NCI-H146 (cell line): ENCODE measurements around the gene LRP1.
"Not testable (repeated sequence)": the region's sequence is repeated elsewhere in the genome, so short reads cannot be mapped to it uniquely, and the experiment has no call there.

Experiments used
- DNase-seq: peaks from one replicate; lab custom pipeline; 2025; lab: John Stamatoyannopoulos, UW

Gene LRP1

DNA sequence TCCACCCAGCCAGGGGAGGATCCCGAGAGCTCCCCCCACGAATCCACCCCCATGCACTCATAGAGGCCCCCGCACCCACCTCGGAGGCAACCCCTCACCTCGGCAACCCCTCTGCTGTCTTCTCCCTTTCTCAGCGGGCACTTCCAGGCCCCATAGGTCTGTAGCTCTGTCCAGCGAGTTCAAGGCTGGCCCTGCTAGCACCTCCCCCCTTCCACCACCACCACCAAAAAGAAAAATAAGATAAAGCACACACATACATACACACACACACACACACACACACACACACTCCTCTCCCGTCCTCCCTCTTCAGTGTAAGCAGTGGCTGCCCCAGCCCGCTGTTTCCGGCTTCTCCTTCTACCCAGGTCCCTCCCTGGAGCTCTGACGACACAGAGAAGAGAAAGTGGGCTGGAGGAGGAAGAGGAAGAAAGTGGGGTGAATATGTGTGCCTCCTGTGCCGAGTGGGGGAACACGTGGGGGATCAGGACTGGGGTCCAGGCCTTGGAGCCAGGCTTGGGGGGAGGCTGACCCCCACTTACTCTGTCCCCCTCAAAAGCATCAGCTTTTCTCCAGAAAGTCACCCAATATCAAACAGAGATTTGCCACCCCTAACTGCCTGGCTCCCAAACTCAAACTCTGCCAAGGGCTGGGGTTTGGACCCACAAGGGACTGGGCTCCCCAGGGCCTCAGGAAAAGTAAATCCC is 17.1 kb upstream of the LRP1 start, which contains the start of gene STAT6:
STAT6 (minus strand) TSS at position 332 of the 704 bp plus-strand sequence. CDS start 3,084 bp downstream, outside the sequence.
- DNase-seq = peak; percentile 71

GRCh38 chr12:57112492-57113294 is 15.6 kb upstream of the LRP1 start:
- DNase-seq = no peak

DNA sequence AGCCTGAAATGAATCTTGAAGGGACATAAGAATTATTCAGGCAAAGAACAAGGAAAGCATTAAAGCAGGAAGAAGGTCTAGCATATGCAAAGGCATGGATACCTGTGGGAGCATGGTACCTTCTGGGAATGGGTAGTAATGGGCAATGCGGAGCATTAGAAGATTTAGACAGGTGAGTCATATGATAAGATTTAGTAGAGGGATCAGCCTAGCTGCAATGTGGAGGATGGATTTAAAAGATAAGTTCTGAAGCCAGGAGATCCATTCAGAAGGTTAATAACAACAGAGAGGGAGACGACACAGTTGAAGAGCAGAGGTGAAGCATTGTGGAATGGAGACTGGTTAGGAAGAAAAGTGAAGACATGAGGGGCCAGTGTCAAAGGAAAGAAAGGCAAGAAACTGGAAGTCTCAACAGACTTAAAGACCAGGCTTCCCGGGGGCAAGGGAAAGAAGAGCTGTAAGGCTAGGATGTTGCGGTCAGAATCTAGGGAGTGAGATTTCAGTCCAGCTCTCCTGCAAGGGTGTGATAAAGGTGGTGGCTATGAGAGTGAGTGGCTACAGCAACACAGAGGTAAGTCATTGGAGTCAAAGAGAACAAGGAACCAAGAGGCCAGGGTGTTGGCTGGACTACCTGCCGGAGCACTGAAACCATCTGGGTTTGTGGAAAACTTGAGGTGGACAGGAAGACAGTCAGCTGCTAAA is 11.6 kb upstream of the LRP1 start:
- no peak for DNase-seq

DNA sequence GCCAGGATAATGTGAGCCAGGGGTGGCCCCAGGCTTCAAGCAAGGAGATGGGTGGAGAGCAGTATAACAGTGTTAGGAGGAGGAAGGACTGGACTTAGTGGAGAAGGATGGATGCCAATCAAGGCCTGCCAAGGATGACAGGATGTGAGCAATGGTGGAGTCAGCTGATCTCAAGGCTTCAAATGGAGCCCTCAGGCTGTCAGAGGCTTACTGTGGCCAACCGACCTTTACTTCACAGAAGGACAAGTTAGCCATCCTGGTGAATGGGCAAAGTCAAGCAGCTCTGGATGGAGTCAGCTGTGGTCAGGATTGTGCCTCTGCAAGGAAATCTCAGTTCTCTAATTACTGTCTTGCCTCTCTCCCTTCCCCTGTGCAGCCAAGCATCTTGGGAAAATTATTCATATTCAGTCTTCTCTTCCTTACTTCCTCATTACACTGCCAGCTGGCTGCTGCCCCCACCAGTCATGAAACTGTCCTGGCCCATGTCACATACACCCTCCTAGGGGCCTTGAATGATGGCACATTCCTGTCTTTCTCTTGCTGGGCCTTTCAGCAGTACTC is 9.5 kb upstream of the LRP1 start:
- DNase-seq = no peak

- no peak for DNase-seq
These were observed 8.8 kb upstream of the LRP1 start for GRCh38 chr12:57119294-57120085.

GRCh38 chr12:57120718-57121117 is 7.6 kb upstream of the LRP1 start:
- DNase-seq = not testable (repeated sequence)

DNA sequence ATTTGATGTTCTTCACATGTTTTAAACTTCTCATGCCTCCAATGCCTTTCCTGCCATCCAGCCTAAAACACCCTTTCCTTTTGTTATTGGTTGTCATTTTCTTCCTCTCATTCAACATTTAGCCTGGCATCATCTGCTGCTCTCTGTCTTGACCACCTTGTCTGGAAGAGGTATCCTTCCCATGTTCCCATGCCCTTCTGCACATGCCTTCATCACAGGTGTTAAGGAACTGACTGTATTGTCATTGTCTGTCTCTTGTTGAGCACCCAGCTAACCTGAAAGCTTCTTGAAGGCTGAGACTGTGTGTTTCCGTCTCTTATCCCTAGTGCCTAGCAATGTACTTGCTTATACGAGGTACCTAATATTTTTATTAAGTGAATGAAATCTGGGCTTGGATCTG is 4.5 kb upstream of the LRP1 start:
- no peak for DNase-seq

DNA sequence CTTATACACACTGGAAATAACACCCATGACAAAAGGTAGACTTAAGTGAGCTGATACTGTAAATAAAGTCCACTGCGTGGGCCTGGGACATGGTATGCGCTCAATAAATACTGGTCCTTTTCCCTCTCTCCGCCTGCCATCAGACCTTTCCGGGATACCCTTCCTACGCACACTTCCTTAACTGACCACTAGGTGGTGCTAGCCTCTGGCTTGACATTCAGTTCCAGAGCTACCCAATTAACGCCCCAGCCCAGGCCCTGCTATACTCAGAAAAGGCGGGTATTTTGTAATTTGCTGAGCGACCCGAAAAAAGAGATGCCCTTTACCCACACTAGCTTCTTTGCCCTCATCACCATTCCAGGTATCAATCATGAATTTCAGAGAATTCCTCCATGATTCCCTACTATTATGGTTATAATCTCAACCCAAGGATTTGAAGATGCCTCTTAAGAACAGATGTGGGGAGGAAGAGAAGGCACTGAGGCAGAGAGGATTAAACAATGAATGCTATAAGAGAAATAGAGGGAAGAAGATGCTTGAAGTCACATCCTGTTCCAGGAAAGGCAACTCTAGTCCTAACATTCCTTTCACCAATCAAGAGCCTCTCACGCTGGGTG is 3.9 kb upstream of the LRP1 start:
- DNase-seq = peak; percentile 73

- no peak for DNase-seq
These were observed 2.2 kb upstream of the LRP1 start for GRCh38 chr12:57126061-57126460.

DNA sequence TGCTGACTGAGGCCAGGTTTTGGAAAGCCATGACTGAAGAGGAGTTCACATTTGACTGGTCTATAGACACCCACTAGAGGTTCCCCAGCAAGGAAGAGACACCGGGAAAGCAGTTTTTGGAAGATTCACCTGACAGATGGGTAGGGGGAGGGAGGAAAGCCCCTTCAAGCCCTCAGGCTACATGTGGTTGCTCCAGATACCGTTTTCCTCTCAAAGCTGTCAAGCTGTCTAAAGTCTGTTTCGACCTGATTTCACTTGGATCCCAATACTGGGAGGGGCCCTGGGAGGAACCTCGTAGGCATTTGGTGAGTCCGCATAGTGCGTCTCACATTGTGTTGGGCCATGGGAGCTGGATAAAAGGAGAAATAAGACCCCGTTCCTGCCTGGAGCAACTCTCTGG is 1.7 kb upstream of the LRP1 start:
- no peak for DNase-seq

DNA sequence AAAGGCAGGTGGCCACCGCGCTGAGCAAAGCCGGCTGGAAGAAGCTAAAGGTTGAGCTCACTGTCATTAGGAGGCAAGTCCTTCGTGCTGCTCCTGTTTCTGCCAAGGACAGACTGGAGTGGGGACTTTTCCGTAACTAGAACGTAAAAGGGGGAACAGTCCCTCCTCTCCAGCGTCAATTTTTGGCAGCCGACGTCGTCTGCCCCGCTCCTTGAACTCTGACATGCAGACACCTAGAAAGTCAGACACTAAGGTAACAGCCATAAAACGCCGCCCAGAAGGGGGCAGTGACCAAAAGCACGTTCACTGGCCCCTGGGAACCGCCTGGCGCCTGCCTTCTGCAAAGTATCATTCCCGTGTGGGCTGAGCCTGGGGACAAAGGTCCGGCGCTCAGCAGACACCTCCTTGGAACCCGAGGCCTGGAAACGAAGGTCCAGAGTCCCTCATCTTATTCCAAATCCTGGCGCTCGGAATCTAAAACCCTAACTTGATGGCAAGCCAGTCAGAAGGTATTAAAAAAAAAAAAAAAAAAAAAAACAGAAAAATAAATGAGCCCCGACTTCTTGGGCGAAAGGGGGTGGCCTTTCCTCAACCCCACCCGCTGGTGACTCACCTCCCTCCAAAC is 1.1 kb upstream of the LRP1 start:
- DNase-seq = peak; percentile 67

- DNase-seq = peak; percentile 28
These were observed 400 bp downstream of the LRP1 start for GRCh38 chr12:57128519-57129247.

- DNase-seq = no peak
These were observed 1.1 kb downstream of the LRP1 start for GRCh38 chr12:57129321-57129842.

- no peak for DNase-seq
These were observed 1.6 kb downstream of the LRP1 start for GRCh38 chr12:57129889-57130288.

DNA sequence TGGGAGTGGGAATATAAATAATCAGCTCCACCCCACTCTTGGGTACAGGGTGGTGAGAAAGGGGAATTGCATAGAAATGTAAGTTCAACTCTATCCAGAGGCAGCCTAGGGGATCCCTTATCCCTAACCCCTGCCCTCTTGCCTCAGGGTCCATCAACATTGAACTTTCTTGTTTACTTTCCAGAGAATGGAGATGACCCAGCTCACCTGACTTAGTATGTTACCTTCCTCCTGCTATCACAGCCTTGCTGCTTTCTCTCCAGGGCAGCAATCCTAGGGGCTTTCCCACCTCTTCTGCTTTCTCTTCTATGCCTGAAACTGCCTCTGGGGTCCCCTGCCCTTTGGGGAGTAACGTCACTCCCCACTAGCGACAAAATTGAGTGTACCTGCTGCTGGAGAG is 2.7 kb downstream of the LRP1 start:
- DNase-seq = no peak

DNA sequence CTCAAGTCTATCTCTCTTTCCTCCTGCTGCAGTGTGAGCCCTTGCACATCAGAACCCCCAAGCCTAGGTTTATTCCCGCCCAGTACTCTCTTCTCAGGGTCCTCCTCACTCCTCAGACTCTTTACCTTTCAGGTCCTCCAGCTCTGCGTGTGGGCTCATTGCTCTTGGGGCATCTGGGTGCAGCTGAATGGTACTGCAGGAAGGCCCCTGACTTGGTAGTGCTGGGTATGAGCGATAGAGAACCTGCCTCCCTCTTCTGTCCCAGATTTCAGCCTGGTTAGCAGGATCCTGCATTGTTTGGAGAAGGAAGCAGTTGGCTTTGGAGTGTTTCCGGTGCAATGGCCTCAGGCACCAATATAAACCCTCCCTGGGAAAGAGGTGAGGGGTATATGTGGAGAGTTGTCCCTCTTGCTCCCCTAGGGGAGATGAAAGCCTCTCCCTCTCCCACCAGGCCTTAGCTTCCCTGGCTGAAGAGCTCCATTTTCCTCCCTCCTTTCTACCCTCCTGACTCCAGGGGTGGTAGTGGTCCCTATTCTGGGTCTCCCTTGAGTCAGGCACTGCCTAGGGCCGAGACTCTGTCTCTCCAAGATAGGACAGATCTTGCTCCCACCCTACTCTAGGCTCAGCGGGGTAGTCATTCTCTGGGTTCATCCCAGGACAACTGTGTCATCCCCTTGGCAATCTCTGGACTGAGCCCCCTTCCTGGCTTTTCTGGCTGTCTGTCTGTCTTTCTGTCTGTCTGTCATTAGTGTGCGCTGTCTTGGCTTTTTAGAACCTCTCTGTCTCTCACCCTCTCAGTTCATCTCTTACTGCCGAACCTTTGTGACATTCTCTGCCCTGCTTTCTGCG is 3.8 kb downstream of the LRP1 start:
- no peak for DNase-seq

GRCh38 chr12:57133013-57133569 is 4.8 kb downstream of the LRP1 start:
- DNase-seq = no peak

GRCh38 chr12:57133916-57134315 is 5.6 kb downstream of the LRP1 start:
- no peak for DNase-seq
